HG03159 (cell line): ENCODE data around the gene HAO2.
"Not testable (repeated sequence)": the region's sequence is repeated elsewhere in the genome, so short reads cannot be mapped to it uniquely, and the experiment has no call there.

Experiments
- ATAC-seq: cut with Tn5 transposase; IDR thresholded peaks from one replicate; pipeline ENCODE4 v1.9.1; 2021; ENCODE audit warnings: mild to moderate bottlenecking, moderate library complexity; ENCODE audit not compliant: unreplicated experiment

Gene HAO2

DNA sequence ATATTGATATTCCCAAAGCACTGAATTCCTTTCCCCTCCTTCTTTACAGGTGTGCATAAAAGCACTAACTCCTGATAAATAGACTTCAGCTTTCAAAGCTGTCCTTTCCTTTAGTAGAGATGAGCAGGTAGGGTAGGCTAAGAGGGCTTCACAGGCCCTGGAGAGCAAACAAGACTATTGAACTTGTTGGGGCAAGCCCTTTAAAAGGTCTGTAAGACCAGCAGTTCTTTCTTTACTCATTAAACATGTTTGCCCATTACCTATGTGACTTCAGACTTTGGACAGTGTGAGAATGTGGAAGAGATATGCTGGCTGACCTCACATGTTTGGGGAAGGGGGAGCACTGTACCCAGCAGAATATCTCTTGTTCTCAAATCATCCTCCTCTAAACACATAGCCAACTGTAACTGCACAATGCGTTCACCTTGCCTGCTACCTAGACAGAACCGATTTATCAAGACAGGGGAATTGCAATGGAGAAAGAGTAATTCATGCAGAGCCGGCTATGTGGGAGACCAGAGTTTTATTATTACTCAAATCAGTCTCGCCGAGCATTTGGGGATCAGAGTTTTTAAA lies 27.1 kb upstream of the HAO2 start:
- ATAC-seq, result no peak

DNA sequence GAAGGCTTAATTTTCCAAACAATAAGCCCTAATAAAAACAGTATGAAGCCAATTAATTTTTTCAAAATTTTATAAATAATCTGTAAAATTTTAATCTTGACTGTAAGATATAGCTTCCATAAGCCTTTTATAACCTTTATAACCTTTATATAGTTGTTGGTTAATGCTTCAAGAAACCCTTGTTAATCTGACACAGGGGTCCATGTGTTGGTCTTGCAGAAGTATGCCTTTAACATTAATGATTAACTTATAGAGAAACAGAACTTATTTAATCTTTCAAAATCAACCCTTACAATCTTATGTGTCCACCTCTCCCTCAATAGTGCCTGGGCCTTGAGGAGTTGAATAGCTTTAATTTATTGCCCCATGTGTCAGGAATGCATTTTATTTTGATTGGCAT lies 23.2 kb upstream of the HAO2 start:
- ATAC-seq, result no peak

DNA sequence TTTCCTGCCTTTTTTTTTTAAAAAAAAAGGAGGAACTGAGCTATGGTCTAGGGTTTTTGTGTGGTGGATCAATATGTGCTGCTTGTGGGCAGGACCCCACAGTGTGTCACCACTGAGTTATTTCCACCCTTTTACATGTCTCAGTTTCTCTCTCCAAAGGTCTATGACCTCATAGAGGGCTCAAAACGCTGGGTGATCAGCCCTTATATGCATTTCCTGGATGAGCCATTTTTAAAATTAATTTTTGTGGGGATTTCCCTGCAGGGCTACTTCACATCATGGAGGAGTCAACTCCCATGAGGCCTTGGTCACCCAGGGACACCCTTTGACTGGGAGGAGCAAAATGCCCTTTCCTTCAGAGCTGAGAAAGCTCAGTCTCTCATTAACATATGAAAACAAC lies 20.7 kb upstream of the HAO2 start:
- ATAC-seq, result peak; percentile 67

DNA sequence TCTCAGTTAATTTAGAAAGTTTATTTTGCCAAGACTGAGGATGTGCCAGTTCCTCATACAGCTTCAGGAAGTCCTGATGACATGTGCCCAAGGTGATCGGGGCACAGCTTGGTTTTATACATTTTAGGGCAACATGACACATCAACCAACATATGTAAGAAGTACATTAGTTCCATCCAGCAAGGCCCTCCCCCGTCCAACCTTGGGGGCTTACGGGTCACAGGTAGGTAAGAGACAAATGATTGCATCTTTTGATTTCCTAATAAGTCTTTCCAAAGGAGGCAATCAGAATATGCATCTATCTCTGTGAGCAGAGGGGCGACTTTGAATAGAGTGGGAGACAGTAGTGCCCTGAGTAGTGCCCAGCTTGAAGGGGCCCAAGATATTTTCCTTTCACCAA lies 19.6 kb upstream of the HAO2 start:
- ATAC-seq, result no peak

DNA sequence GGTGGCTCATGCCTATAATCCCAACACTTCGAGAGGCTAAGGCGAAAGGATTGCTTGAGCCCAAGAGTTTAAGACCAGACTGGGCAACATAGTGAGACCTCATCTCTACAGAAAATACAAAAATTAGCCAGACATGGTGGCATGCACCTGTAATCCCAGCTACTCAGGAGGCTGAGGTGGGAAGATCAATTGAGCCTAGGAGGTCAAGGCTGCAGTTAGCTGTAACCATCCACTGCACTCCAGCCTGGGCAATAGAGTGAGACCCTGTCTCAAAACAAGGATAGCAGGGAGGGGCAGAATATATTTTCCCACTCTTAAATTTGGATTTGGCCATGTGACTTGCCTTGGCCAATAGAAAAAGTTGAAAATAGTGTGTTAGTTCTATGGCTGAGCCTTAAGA lies 17.7 kb upstream of the HAO2 start:
- not testable (repeated sequence) for ATAC-seq

DNA sequence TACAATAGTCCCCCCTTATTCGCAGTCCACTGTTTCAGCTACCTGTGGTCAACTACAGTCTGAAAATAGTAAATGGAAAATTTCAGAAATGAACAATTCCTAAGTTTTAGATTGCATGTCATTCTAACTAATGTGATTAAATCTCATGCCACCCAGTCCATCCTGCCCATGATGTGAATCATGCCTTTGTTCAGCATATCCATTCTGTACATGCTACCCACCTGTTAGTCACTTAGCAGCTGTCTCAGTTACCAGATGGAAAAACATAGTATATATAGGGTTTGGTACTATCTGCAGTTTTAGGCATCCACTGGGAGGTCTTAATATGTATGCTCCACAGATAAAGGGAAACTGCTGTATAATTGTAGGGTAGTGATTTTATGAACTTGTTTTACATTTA lies 16.6 kb upstream of the HAO2 start:
- no peak for ATAC-seq

DNA sequence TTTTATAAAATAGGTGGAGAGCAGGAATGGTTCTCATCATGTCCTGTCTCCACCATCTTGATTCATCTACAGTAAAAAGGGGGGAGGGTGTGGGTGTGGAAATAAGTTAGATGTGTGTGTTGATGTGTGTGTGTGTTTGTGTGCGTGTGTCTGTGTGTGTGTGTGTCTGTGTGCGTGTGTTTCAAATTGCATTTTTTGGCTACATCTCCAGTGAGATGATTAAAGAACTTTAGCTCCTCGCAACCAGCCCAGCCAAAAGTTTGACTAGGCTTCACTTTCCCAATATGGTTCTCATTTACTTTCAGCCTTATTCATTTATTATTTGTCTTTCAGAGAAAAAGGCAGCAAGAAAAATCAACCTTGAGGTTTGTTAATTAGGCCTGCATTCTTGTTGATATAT lies 14.7 kb upstream of the HAO2 start:
- no peak for ATAC-seq

DNA sequence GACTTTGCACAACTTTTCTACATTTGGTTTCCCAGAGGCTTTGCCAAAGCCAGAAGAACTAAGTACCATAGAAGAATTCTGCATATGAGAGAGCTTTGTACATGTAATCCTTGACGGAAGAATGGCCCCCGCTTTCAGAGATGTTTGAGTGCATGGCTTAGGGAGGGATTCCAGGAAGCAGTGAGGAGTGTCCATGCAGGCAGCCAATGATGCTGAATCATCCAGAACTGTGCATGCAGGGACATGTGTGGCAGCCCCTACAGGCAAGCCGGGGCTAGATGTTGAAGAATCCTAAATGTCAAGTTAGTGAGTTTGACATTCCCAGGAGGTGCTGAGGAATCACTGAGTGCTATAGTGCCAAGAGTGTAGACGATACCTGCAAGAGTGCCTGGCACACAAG lies 9.9 kb upstream of the HAO2 start:
- ATAC-seq, result no peak

DNA sequence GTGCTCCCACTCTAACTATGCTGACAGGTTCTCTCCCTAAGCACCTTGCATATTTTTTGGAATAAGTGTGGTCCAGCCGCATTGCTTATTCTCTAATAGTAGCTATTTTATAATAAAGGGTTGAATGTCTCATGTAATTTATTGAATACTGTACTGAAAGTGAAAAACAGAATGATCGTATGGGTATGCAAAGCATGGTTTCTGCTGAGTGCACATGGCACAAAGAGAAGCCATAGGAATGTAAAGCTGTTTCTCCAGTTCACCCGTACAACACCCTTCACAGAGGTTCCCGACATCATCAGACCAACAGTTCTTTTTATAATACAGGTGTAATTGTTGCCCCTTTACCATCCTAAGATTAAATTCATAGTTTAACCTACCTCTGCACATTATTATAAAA lies 8.9 kb upstream of the HAO2 start:
- no peak for ATAC-seq

DNA sequence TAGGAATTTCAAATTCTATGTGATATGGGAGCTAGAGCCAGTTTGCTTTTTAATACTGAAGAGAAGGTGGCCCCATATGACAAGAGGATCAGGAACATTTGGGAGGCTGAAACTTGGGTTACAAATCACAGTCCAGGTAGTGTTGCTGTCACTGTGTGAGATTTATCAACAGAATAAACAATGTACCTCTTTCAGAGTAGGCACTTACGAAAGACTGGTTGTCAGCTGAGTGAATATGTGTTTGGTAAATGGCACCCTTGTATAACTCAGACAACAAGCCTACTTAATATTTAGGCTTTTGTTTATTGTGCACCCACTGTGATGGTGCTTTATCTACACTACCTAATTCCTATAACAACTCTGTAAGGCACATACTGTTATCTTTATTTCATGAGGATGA lies 7.4 kb upstream of the HAO2 start:
- ATAC-seq, result no peak

DNA sequence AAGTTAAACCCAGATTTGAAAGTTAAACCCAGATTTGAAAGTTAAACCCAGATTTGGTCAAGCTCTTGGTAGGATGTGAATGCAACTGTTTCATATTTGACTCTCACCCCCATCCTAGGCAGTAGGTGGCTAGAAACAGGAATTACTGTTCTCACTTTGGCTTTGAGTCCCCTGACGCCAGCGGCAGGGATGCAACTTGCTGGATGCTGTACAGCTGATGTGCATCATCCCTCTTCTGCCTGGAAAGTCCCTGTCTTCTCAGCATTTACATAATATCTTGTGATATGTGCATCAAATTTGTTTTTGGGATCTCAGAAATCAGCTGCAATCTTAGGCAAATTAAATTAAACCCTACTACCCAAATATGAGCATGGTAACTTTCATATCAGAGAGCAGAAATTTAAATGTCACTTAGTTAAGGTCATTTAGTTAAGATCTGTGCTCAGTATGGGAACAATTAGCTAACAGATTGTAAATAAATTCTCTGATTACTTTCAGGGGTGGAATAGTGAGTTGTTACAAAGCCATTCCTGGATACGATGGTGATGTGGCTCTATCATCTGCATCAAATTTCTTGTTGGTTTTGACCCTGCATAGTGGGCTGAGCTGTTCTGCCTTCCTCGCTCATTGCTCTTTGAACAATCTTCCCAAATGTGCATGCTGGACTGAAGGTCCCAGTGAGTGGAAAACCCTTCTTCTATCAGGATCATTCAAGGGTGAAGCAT lies 6.8 kb upstream of the HAO2 start:
- ATAC-seq, result no peak

DNA sequence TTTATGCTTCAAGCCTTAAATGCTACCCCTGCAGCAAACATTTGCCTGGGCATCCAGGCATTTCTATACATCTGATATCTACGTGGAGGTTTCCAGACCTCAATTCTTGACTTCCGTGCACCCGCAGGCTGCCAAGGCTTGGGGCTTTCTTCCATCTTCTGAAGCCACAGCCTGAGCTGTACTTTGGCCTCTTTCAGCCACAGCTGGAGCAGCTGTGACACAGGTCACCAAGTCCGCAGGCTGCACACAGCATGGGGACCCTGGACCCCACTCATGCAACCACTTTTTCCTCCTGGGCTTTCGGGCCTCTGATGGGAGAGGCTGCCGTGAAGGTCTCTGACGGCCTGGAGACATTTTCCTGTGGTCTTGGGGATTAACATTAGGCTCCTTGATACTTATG lies 5.4 kb upstream of the HAO2 start:
- no peak for ATAC-seq

DNA sequence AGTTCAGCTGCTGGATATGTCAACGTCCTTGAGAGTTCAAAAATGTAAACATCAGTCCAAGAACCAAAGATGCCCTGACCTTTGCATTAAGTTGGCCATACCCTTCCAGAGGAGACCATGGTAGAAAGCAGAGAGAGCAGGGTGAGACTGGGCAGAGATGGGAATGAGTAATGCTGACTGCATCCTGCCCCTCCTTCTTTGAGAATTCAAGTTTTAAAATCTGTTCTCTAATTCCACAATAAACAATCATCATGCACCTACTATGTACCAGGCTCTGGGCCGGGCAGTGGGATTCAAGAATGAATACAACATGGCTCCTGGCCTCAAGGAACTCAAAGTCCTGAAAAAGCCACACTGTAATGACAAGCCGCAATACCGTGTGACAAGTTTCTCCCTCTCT lies 3.9 kb upstream of the HAO2 start:
- ATAC-seq, result no peak

DNA sequence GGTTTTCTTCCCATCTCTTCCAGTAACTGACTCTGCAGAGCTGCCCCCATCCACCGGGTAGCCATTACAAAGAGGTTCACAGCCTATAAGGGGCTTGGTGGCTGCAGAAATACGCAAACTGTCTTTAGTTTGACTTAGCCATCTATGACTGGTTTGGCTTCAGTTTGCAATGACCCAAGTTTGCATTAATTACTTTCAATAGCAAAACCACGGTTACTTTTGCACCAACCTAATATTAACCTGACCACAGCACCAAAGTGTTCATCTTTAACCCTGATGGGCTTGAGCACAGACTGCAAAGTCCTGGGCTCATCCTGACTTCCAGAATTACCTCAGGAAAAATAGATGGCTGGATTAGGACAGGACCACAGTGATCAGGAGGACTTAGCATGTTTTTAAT lies 2.2 kb upstream of the HAO2 start:
- peak; percentile 59 for ATAC-seq

DNA sequence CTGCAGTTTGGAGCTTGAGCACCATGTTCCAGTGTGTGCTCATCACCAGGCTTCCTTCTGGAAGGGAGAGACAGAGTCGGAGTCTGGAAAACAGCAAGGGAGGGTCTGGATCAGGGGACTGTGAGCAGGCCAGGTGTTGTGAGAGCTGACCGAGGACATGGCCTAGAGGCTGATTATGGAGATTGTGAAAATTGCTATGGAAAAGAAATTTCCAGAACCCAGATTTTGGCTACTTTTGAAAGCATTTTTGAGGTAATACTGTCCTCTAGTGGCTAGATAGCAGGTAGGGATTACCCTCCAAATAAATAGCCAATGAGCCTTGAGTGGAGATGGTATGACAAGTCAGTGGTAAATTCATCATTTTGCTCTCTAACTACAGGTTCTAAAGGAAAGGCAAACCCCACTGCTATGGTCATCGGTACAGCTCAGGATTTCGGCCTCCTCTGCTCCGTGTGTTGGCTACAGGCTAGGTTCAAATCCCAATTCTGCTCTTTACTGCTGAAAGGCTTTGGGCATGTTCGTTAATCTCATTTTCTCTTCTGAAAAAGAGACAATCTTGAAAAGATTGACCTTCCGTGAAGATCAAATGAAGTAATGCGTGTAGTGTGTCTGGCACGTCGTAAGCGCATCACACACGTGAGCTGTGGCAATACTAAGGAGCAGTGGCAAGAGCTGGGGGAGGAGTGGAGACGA lies 1.0 kb upstream of the HAO2 start:
- no peak for ATAC-seq

DNA sequence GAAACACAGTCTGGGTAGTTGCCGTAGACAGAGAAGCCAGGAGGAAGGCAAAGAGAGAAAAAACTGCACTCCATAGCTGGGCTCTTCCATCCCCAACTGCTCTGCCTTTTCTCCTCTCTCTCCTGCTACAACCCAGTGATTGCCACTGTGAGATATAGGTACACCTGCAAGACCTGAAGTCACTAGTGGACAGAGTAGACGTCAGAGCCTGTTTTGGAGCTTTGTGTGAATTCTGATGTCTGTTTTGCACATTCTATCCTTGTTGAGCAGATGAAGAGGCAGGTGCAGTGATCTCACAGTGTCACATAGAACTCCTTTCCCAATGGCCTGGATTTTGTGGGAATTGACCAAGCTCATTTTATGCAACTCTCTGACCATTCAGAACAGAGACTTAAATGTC lies 2.2 kb downstream of the HAO2 start:
- no peak for ATAC-seq

DNA sequence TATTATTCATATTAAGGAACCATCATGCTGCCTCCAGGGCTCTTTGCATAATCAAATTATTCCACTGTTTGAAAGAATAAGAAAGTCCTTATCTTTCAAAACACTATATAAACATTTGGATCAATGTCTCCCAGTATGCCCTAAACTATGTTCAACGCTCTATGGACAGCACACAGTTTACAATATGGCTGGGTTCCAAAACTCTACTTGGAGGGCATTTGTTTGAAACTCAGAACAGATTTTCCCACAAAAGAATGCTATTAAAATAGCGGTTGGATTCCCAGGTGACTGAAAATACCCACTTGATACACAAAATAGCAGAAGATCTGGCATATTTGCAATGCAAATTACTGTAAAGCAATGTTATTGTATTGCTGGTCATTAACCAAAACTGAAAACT lies 3.2 kb downstream of the HAO2 start:
- ATAC-seq, result no peak

DNA sequence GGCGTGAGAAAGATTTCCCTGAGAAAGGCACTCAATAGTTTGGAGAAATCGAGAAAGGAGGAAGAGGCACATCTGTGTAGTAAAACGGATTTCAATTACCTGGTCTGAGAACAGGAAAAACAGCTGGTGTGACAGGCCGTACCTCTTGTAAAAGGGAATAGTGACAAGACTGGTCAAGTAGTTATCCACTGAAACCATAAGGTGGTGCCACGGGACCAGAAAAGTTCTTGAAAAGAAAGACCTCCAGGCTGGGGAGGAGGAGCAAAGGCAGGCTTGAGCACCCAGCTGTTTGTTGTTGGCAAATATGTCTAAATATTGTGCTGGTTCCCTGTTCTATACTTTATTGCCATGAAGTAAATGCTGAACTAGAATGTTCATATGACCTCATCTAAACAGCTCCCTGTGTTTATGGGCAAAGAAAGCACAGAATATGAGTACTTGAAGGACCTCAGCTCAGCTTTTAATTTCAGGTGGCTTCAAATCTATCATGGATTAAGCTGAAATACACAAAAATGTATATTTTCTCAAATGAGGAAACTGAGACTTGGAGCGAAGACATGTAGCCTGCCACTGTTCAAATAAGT lies 4.0 kb downstream of the HAO2 start:
- peak; percentile 67 for ATAC-seq

DNA sequence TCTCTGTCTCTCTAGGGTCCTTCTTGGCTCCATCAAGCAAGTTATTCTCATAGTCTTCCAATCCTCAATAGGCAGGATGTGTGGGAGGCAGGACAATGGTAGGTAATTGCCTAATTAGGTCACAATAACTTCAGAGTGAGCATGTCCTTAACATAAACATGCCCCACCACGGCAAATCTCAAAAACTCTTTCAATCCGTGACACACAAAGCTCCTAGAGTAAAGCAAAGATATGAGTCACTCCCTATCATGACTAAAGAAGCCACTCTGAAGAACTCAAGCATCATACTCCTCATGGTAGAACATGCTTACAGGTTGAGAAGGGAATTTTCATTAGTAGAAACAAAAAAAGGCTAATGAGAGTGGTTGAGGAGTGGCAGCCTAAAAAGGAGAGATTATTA lies 4.9 kb downstream of the HAO2 start:
- no peak for ATAC-seq

DNA sequence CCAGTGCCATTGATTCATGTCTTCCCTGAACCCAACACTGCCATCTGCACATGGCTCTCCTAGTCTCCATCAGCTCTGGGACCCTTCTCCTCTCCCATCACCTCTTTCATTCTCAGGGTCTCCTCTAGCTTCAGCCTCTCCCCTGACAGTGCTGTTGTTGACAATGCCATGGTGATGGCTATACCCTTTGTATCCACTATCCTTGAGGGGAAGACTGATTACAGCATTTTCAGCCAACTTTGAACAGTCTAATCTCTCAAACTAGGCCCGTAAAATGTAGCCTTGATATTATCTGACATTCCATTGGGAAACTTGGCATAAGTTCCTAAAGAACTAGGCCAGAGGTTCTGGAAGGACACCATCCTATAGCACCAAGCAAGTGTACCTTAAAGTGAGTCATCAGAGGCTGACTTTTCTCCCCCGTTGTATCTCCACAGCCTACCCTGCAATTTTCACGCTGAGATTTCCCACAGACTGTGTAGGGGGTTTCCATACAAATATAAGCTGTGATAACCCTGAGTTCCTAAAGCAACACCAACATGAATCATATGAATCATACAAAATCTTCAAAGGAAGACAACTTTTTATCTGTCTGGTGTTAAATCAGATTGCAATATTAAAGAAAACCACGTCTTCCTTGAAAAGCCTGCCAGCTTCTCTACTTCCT lies 5.8 kb downstream of the HAO2 start:
- no peak for ATAC-seq

DNA sequence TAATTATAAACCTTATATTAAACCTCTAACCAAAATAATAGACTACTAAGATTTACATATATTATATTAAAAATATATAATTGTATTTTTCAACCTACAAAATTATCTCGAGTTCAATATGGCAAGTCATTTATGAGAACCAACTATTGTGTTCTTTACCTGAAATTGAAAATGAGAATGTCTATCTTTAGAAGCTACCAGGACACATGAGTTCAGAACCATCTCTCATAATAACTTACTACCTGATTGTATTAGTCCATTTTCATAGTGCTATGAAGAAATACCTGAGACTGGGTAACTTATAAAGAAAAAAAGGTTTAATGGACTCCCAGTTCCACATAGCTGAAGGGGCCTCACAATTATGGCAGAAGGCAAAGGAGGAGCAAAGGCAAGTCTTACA lies 6.8 kb downstream of the HAO2 start:
- ATAC-seq, result no peak

DNA sequence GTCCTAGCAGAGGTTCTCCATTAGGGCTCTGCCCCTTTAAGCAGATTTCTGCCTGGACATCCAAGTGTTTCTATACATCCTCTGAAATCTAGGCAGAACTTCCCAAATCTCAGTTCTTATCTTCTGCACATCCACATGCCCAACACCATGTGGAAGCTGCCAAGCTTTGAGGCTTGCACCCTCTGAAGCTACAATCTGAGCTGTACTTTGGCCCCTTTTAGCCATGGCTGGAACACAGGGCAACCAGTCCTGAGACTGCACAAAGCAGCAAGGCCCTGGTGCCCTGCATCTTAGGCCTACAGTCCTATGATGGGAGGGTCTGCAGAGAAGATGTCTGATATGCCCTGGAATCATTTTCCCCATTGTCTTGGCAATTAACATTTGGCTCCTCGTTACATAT lies 8.0 kb downstream of the HAO2 start:
- ATAC-seq, result no peak
